WTC11 (cell line): Measurements from ENCODE around the gene RASGRF2. TPM values are rescaled to one million over a fixed set of nuclear protein-coding genes. Genes with fewer than 3 reads are reported as not detected.

Experiments
- ATAC-seq: fragments of 200-7000 bp; cut with Tn5 transposase; 2 replicates; pipeline ENCODE4 v1.10.0; 2021; ENCODE audit warnings: mild to moderate bottlenecking, moderate library complexity
- CTCF ChIA-PET: fragments of 300-600 bp; sonication (Branson Sonifier 250); formaldehyde crosslinking; loops from one replicate; lab custom pipeline; 2021; ENCODE audit warnings: antibody characterized with exemption; lab: Charles Lee
- POLR2A ChIA-PET: fragments of 350-600 bp; sonication (Branson Sonifier 250); formaldehyde crosslinking; loops from one replicate; lab custom pipeline; 2021; ENCODE audit warnings: antibody characterized with exemption; lab: Charles Lee
- DNase-seq: peaks from one replicate; pipeline ENCODE4 v3.0.0; 2021; ENCODE audit warnings: low spot score
- H3K27ac Mint-ChIP-seq: 2 replicates; pipeline ENCODE4 v1.8.0; 2021; ENCODE audit warnings: mixed read lengths
- H3K27me3 Mint-ChIP-seq: 2 replicates; pipeline ENCODE4 v1.8.0; 2021; ENCODE audit warnings: low read depth, mild to moderate bottlenecking, moderate library complexity, mixed read lengths
- H3K36me3 Mint-ChIP-seq: 2 replicates; pipeline ENCODE4 v1.8.0; 2021; ENCODE audit warnings: mixed read lengths
- H3K4me1 Mint-ChIP-seq: 2 replicates; pipeline ENCODE4 v1.8.0; 2022; ENCODE audit warnings: mixed read lengths
- H3K4me3 Mint-ChIP-seq: 2 replicates; pipeline ENCODE4 v1.8.0; 2021; ENCODE audit warnings: mild to moderate bottlenecking, moderate library complexity, mixed read lengths
- H3K9me3 Mint-ChIP-seq: 2 replicates; pipeline ENCODE4 v1.8.0; 2021; ENCODE audit warnings: mixed read lengths
- AR ChIP-seq: fragments of 250-450 bp; sonication (Bioruptor Pico); IDR thresholded peaks from 2 replicates; pipeline ENCODE4 v1.9.0; 2021; ENCODE audit warnings: mild to moderate bottlenecking
- ATF1 ChIP-seq: sonication (generic); formaldehyde crosslinking; IDR thresholded peaks from 2 replicates; pipeline ENCODE4 v1.8.1; 2023; ENCODE audit warnings: mild to moderate bottlenecking, moderate library complexity, missing genetic modification reagents
- ATF3 ChIP-seq: sonication (generic); formaldehyde crosslinking; conservative IDR thresholded peaks from 2 replicates; pipeline ENCODE4 v1.8.1; 2022; ENCODE audit warnings: mild to moderate bottlenecking, missing genetic modification reagents
- ATF6 ChIP-seq: sonication (generic); formaldehyde crosslinking; IDR thresholded peaks from 2 replicates; pipeline ENCODE4 v1.8.1; 2023; ENCODE audit warnings: mild to moderate bottlenecking, missing genetic modification reagents
- CTCF ChIP-seq: fragments of 200-600 bp; IDR thresholded peaks from 2 replicates; pipeline ENCODE4 v1.8.0; 2022; ENCODE audit warnings: antibody characterized with exemption
- GRHL2 ChIP-seq: fragments of 250-450 bp; sonication (Bioruptor Pico); IDR thresholded peaks from 2 replicates; pipeline ENCODE4 v1.8.0; 2022; ENCODE audit warnings: mild to moderate bottlenecking, moderate library complexity; ENCODE audit not compliant: insufficient replicate concordance, severe bottlenecking
- HMGA2 ChIP-seq: fragments of 250-450 bp; sonication (Bioruptor Pico); IDR thresholded peaks from 2 replicates; pipeline ENCODE4 v1.4.0; 2021; ENCODE audit warnings: mild to moderate bottlenecking, moderate library complexity
- IRF1 ChIP-seq: sonication (generic); formaldehyde crosslinking; IDR thresholded peaks from 2 replicates; pipeline ENCODE4 v1.8.0; 2023; ENCODE audit warnings: missing genetic modification reagents
- IRF2 ChIP-seq: sonication (generic); formaldehyde crosslinking; IDR thresholded peaks from 2 replicates; pipeline ENCODE4 v1.8.0; 2022; ENCODE audit warnings: low read depth, missing genetic modification reagents, borderline replicate concordance
- JUN ChIP-seq: sonication (generic); formaldehyde crosslinking; IDR thresholded peaks from 2 replicates; pipeline ENCODE4 v1.8.0; 2023; ENCODE audit warnings: mild to moderate bottlenecking, missing genetic modification reagents
- MLX ChIP-seq: sonication (generic); formaldehyde crosslinking; IDR thresholded peaks from 2 replicates; pipeline ENCODE4 v1.8.1; 2023; ENCODE audit warnings: mild to moderate bottlenecking, missing genetic modification reagents, moderate library complexity
- NFE2L1 ChIP-seq: sonication (generic); formaldehyde crosslinking; IDR thresholded peaks from 2 replicates; pipeline ENCODE4 v1.8.1; 2023; ENCODE audit warnings: missing genetic modification reagents
- NFYB ChIP-seq: sonication (generic); formaldehyde crosslinking; conservative IDR thresholded peaks from 2 replicates; pipeline ENCODE4 v1.8.0; 2022; ENCODE audit warnings: low read depth, missing genetic modification reagents
- RELA ChIP-seq: sonication (generic); formaldehyde crosslinking; IDR thresholded peaks from 2 replicates; pipeline ENCODE4 v1.8.1; 2022; ENCODE audit warnings: missing genetic modification reagents, mild to moderate bottlenecking, borderline replicate concordance
- SMAD4 ChIP-seq: sonication (generic); formaldehyde crosslinking; IDR thresholded peaks from 2 replicates; pipeline ENCODE4 v1.8.0; 2022; ENCODE audit warnings: mild to moderate bottlenecking, missing genetic modification reagents
- USF1 ChIP-seq: sonication (generic); formaldehyde crosslinking; IDR thresholded peaks from 2 replicates; pipeline ENCODE4 v1.8.0; 2022; ENCODE audit warnings: mild to moderate bottlenecking, missing genetic modification reagents
- ZBTB21 ChIP-seq: sonication (generic); formaldehyde crosslinking; IDR thresholded peaks from 2 replicates; pipeline ENCODE4 v1.8.1; 2023; ENCODE audit warnings: mild to moderate bottlenecking, missing genetic modification reagents, borderline replicate concordance
- ZNF219 ChIP-seq: sonication (generic); formaldehyde crosslinking; IDR thresholded peaks from 2 replicates; pipeline ENCODE4 v1.8.0; 2023; ENCODE audit warnings: missing genetic modification reagents, mild to moderate bottlenecking, borderline replicate concordance
- ZNF281 ChIP-seq: sonication (generic); formaldehyde crosslinking; IDR thresholded peaks from 2 replicates; pipeline ENCODE4 v1.8.0; 2023; ENCODE audit warnings: mild to moderate bottlenecking, missing genetic modification reagents
- ZNF317 ChIP-seq: sonication (generic); formaldehyde crosslinking; IDR thresholded peaks from 2 replicates; pipeline ENCODE4 v1.8.1; 2023; ENCODE audit warnings: low read depth, mild to moderate bottlenecking, moderate library complexity, missing genetic modification reagents, borderline replicate concordance
- ZNF671 ChIP-seq: fragments of 250-450 bp; sonication (Bioruptor Pico); IDR thresholded peaks from 2 replicates; pipeline ENCODE4 v1.8.0; 2021; ENCODE audit warnings: mild to moderate bottlenecking
- total RNA-seq: library from RNA; stranded (reverse); gene quantifications from 3 replicates; pipeline ENCODE4 v1.2.3, GENCODE V29; 2021

RASGRF2 gene
- total RNA-seq, 1 experiment from 2014 or later: 17.6 TPM

- DNase-seq (no peak), ATAC-seq (no peak)
- POLR2A ChIA-PET: interaction anchor here (0.6 kb wide), 1 partner anchor 204 kb away, joined by 6 read pairs; no protein-coding TSS in a partner anchor
- CTCF ChIA-PET: interaction anchor here (1.1 kb wide), 1 partner anchor 18 kb away, joined by 5 read pairs; no protein-coding TSS in a partner anchor
- Mint-ChIP-seq H3K4me1 (peaks cover 10% of the 10 kb centered on the region), H3K36me3 (no peaks in the 10 kb centered on the region), H3K4me3 (no peak overlapping the region), H3K27ac (no peak overlapping the region), H3K9me3 (no peaks in the 10 kb centered on the region), H3K27me3 (no peaks in the 10 kb centered on the region)
- TF ChIP-seq ATF6 (CRISPR knock-in tag) (no peak), ZBTB21 (no peak), USF1 (CRISPR knock-in tag) (no peak), IRF1 (CRISPR knock-in tag) (no peak), HMGA2 (CRISPR knock-in tag) (no peak), ATF3 (no peak), RELA (CRISPR knock-in tag) (no peak), IRF2 (CRISPR knock-in tag) (no peak), CTCF (no peak), NFYB (CRISPR knock-in tag) (no peak), AR (CRISPR knock-in tag) (no peak), NFE2L1 (CRISPR knock-in tag) (no peak)
Measured at GRCh38 chr5:81125959-81126358, 165.8 kb downstream of the RASGRF2 start.

- ATAC-seq (no peak), DNase-seq (no peak)
- no peaks in the 10 kb centered on the region for H3K36me3 Mint-ChIP-seq
- no peaks in the 10 kb centered on the region for H3K27me3 Mint-ChIP-seq
- no peaks in the 10 kb centered on the region for H3K9me3 Mint-ChIP-seq
- no peak overlapping the region for H3K27ac Mint-ChIP-seq
- ChIA-PET POLR2A (no interaction called here), CTCF (no interaction called here)
- TF ChIP-seq GRHL2 (CRISPR knock-in tag) (no peak), ATF1 (CRISPR knock-in tag) (no peak)
- no peak overlapping the region for H3K4me3 Mint-ChIP-seq
- peaks cover 22% of the 10 kb centered on the region for H3K4me1 Mint-ChIP-seq
Measured at GRCh38 chr5:81128416-81128815, 168.3 kb downstream of the RASGRF2 start.

GRCh38 chr5:81132381-81132780 is 172.2 kb downstream of the RASGRF2 start:
- H3K27me3 Mint-ChIP-seq: no peaks in the 10 kb centered on the region
- H3K4me1 Mint-ChIP-seq: peaks cover 22% of the 10 kb centered on the region
- DNase-seq: no peak
- ChIA-PET POLR2A (no interaction called here), CTCF (no interaction called here)
- no peak overlapping the region for H3K4me3 Mint-ChIP-seq
- no peak for ATAC-seq
- no peaks in the 10 kb centered on the region for H3K36me3 Mint-ChIP-seq
- peak overlapping the region; percentile 58 for H3K27ac Mint-ChIP-seq
- peaks cover 7% of the 10 kb centered on the region for H3K9me3 Mint-ChIP-seq
- TF ChIP-seq ZNF219 (CRISPR knock-in tag) (no peak), ZNF671 (no peak), MLX (no peak), ZNF317 (CRISPR knock-in tag) (no peak), ZNF281 (CRISPR knock-in tag) (no peak), SMAD4 (no peak), HMGA2 (CRISPR knock-in tag) (no peak), JUN (CRISPR knock-in tag) (no peak)
